ENCODE data around the gene BAZ1B.

DNA sequence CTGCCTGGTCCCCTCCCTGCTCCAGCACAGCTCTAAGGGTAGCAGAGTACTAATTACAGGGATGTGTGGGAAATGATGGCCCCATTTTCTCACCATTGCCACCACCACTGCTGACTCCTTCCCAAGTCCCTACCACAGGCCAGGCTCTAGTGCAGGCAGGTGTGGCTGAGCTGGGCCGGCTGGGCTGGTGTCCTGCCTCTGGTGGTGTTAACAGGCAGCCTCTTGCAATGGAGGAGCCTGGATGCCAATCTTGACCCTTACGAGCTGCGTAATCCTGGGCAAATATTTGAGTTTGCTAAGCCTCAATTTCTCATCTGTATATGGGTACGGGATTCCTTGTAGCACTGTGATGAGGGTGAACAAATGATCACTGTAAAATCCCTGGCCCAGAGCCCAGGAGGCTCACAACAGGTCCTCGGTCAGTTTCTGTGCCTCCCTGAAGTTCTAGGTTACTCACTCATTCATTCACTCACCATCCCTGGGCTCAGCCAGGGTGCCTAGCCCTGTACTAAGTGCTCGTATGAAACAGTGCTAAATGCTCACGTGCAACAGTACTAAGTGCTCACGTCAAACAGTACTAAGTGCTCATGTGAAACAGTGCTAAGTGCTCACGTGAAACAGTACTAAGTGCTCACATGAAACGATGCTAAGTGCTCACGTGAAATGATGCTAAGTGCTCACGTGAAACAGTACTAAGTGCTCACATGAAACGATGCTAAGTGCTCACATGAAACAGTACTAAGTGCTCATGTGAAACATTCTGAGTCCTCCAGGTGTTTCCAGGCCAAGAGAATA lies 90.9 kb downstream of the BAZ1B start:
- TF ChIP-seq, protein P1, sequence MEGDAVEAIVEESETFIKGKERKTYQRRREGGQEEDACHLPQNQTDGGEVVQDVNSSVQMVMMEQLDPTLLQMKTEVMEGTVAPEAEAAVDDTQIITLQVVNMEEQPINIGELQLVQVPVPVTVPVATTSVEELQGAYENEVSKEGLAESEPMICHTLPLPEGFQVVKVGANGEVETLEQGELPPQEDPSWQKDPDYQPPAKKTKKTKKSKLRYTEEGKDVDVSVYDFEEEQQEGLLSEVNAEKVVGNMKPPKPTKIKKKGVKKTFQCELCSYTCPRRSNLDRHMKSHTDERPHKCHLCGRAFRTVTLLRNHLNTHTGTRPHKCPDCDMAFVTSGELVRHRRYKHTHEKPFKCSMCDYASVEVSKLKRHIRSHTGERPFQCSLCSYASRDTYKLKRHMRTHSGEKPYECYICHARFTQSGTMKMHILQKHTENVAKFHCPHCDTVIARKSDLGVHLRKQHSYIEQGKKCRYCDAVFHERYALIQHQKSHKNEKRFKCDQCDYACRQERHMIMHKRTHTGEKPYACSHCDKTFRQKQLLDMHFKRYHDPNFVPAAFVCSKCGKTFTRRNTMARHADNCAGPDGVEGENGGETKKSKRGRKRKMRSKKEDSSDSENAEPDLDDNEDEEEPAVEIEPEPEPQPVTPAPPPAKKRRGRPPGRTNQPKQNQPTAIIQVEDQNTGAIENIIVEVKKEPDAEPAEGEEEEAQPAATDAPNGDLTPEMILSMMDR (IDR thresholded peaks at IDR 0.05; ENCODE audit: low read depth, low read length, poor library complexity, severe bottlenecking), result no peak
- TF ChIP-seq EZH2phosphoT487 (IDR thresholded peaks at IDR 0.05; ENCODE audit: borderline replicate concordance, low read length), result no peak
